Parathyroid adenoma (tissue), 2 donors: ENCODE results near the gene ANAPC2.

Source experiments
- H2AFZ ChIP-seq: fragments of 300-600 bp; sonication (generic); one replicate; pipeline ENCODE4 v1.7.0; 2017; ENCODE audit warnings: antibody characterized with exemption, mild to moderate bottlenecking
- H3K27ac ChIP-seq: fragments of 300-600 bp; sonication (generic); one replicate; pipeline ENCODE4 v1.7.0; 2017
- H3K27me3 ChIP-seq: fragments of 300-600 bp; sonication (generic); one replicate; pipeline ENCODE4 v1.7.0; 2017; ENCODE audit warnings: low read length; ENCODE audit not compliant: control insufficient read depth, insufficient read depth
- H3K36me3 ChIP-seq: fragments of 300-600 bp; sonication (generic); one replicate; pipeline ENCODE4 v1.7.0; 2017; ENCODE audit warnings: low read length; ENCODE audit not compliant: control insufficient read depth, insufficient read depth
- H3K4me1 ChIP-seq: fragments of 300-600 bp; sonication (generic); one replicate; pipeline ENCODE4 v1.7.0; 2017; ENCODE audit warnings: control low read depth
- H3K4me2 ChIP-seq: fragments of 300-600 bp; sonication (generic); one replicate; pipeline ENCODE4 v1.7.0; 2017; ENCODE audit warnings: low read length
- H3K4me3 ChIP-seq: fragments of 300-600 bp; sonication (generic); one replicate; pipeline ENCODE4 v1.7.0; 2017; ENCODE audit warnings: low read depth, low read length
- H3K79me2 ChIP-seq: fragments of 300-600 bp; sonication (generic); one replicate; pipeline ENCODE4 v1.7.0; 2017; ENCODE audit warnings: control low read depth
- H3K9ac ChIP-seq: fragments of 300-600 bp; sonication (generic); one replicate; pipeline ENCODE4 v1.7.0; 2017; ENCODE audit warnings: mild to moderate bottlenecking
- H3K9me3 ChIP-seq: fragments of 300-600 bp; sonication (generic); one replicate; pipeline ENCODE4 v1.7.0; 2017; ENCODE audit warnings: low read length; ENCODE audit not compliant: control insufficient read depth
- CTCF ChIP-seq: fragments of 300-600 bp; sonication (generic); IDR thresholded peaks from one replicate; pipeline ENCODE4 v1.7.0; 2017; ENCODE audit warnings: antibody characterized with exemption, mild to moderate bottlenecking
- donor health status: primary hyperparathyroidism.

Gene ANAPC2

GRCh38 chr9:137141976-137142936, 46.1 kb downstream of the ANAPC2 start:
- Histone ChIP-seq H3K9me3 (no peaks in the 10 kb centered on the region), H3K27ac (no peak overlapping the region), H3K4me2 (no peak overlapping the region), H3K36me3 (no peaks in the 10 kb centered on the region), H3K27me3 (peaks cover 11% of the 10 kb centered on the region), H2AFZ (no peak overlapping the region), H3K9ac (no peak overlapping the region), H3K4me1 (no peaks in the 10 kb centered on the region), H3K79me2 (no peaks in the 10 kb centered on the region), H3K4me3 (no peak overlapping the region)
- TF ChIP-seq CTCF, result no peak

GRCh38 chr9:137141050-137141810, 47.1 kb downstream of the ANAPC2 start:
- no peak overlapping the region for H2AFZ ChIP-seq
- H3K79me2 ChIP-seq, result no peaks in the 10 kb centered on the region
- H3K27me3 ChIP-seq, result peaks cover 11% of the 10 kb centered on the region
- TF ChIP-seq CTCF, result no peak
- H3K27ac ChIP-seq, result no peak overlapping the region
- no peaks in the 10 kb centered on the region for H3K4me1 ChIP-seq
- no peaks in the 10 kb centered on the region for H3K9me3 ChIP-seq
- H3K36me3 ChIP-seq, result no peaks in the 10 kb centered on the region
- H3K9ac ChIP-seq, result no peak overlapping the region
- no peak overlapping the region for H3K4me2 ChIP-seq
- H3K4me3 ChIP-seq, result no peak overlapping the region

GRCh38 chr9:137140151-137141012, 48.0 kb downstream of the ANAPC2 start:
- no peaks in the 10 kb centered on the region for H3K4me1 ChIP-seq
- no peaks in the 10 kb centered on the region for H3K79me2 ChIP-seq
- no peak for TF ChIP-seq CTCF
- H3K27me3 ChIP-seq, result peaks cover 11% of the 10 kb centered on the region
- no peak overlapping the region for H3K4me2 ChIP-seq
- no peaks in the 10 kb centered on the region for H3K36me3 ChIP-seq
- H3K27ac ChIP-seq, result no peak overlapping the region
- no peak overlapping the region for H3K9ac ChIP-seq
- H3K9me3 ChIP-seq, result no peaks in the 10 kb centered on the region
- no peak overlapping the region for H2AFZ ChIP-seq
- no peak overlapping the region for H3K4me3 ChIP-seq

- no peak overlapping the region for H2AFZ ChIP-seq
- H3K36me3 ChIP-seq, result no peaks in the 10 kb centered on the region
- H3K27me3 ChIP-seq, result peaks cover 11% of the 10 kb centered on the region
- no peaks in the 10 kb centered on the region for H3K79me2 ChIP-seq
- no peaks in the 10 kb centered on the region for H3K4me1 ChIP-seq
- H3K9me3 ChIP-seq, result no peaks in the 10 kb centered on the region
- no peak overlapping the region for H3K4me3 ChIP-seq
- TF ChIP-seq CTCF, result no peak
- no peak overlapping the region for H3K4me2 ChIP-seq
- no peak overlapping the region for H3K27ac ChIP-seq
- H3K9ac ChIP-seq, result no peak overlapping the region
These were observed 48.8 kb downstream of the ANAPC2 start for GRCh38 chr9:137139468-137140150.
